Stomach (tissue), 4 donors: ENCODE measurements around the gene NHLRC1.

Experiments used
- POLR2AphosphoS5 ChIP-seq, 3 donors: sonication (generic); formaldehyde crosslinking; IDR thresholded peaks; one replicate each; pipeline ENCODE4 v1.6.1; 2016; ENCODE audit warnings: antibody characterized with exemption in 3 of 3
- TF ChIP-seq, protein P1 (sequence below), 7 experiments: fragments of 450-650 bp in 4 of 7; fragments of 200-600 bp in 3 of 7; sonication (generic) in 3 of 7; IDR thresholded peaks; one replicate each; pipeline ENCODE4 v1.5.1; 2016 to 2019; ENCODE audit warnings: antibody characterized with exemption in 7 of 7, control low read depth in 2 of 7, mild to moderate bottlenecking in 1 of 7

DNA sequence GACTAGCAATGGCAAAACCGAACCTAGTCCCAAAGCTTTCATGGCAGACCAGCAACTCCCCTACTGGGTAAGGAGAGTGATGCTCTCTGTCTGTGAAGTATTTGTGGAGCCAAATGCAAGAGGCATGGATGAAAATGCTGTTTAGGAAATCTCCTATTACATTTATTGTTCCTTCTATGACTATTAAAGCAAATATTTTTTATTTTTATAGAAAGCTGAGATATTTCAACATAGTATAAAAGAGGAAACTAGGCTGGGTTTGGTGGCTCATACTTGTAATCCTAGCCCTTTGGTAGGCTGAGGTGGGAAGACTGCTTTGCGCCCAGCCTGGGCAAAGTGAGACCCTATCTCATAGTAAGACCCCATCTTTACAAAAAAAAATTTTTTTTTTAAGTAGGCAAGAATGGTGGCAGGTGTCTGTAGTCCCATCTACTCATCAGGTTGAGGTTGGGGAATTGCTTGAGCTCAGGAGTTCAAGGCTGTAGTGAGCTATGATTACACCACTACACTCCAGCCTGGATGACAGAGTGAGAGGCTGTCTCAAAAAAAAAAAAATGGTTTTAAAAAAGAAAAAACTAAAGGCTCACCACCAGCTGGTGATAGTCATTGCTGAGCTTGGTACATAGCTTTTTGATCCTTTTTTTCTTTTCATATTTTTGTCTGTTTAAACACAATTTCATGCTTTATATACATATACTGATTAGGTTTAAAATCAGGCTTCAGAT, 44.0 kb upstream of the NHLRC1 start:
- TF ChIP-seq, protein P1, sequence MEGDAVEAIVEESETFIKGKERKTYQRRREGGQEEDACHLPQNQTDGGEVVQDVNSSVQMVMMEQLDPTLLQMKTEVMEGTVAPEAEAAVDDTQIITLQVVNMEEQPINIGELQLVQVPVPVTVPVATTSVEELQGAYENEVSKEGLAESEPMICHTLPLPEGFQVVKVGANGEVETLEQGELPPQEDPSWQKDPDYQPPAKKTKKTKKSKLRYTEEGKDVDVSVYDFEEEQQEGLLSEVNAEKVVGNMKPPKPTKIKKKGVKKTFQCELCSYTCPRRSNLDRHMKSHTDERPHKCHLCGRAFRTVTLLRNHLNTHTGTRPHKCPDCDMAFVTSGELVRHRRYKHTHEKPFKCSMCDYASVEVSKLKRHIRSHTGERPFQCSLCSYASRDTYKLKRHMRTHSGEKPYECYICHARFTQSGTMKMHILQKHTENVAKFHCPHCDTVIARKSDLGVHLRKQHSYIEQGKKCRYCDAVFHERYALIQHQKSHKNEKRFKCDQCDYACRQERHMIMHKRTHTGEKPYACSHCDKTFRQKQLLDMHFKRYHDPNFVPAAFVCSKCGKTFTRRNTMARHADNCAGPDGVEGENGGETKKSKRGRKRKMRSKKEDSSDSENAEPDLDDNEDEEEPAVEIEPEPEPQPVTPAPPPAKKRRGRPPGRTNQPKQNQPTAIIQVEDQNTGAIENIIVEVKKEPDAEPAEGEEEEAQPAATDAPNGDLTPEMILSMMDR (IDR thresholded peaks at IDR 0.05), result no peak
- TF ChIP-seq POLR2AphosphoS5 (IDR thresholded peaks at IDR 0.05), result no peak
